Body of pancreas (tissue), 4 donors: ENCODE measurements around the gene FAT2.

ENCODE experiments used
- POLR2A ChIP-seq, 3 donors: fragments of 450-650 bp; IDR thresholded peaks; one replicate each; pipeline ENCODE4 v1.6.1; 2016; ENCODE audit warnings: antibody characterized with exemption in 3 of 3, mild to moderate bottlenecking in 2 of 3
- TF ChIP-seq, protein P1 (sequence below), 7 experiments: fragments of 450-650 bp in 4 of 7; fragments of 200-600 bp in 3 of 7; sonication (generic) in 3 of 7; IDR thresholded peaks; one replicate each; pipeline ENCODE4 v1.5.1; 2016 to 2019; ENCODE audit warnings: antibody characterized with exemption in 7 of 7

DNA sequence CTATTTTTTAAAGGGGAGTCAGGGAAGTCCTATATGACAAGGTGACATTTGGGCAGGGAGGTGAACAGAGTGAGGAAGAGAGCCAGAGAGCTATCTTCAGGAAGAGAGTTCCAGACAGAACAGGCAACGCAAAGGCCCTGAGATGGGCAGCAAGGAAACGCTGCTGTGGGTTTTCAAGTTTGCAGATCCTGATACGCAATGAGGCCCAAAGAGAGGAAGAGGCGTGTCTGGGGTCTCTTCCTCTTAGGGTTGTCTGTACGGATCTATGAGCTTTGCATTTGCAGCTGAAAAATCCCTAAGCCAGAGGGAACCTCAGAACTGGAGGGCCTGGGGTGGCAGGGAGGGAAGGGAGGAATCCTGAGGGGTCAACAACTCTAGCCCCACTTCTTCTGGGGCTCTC, 13.6 kb downstream of the FAT2 start:
- TF ChIP-seq, protein P1, sequence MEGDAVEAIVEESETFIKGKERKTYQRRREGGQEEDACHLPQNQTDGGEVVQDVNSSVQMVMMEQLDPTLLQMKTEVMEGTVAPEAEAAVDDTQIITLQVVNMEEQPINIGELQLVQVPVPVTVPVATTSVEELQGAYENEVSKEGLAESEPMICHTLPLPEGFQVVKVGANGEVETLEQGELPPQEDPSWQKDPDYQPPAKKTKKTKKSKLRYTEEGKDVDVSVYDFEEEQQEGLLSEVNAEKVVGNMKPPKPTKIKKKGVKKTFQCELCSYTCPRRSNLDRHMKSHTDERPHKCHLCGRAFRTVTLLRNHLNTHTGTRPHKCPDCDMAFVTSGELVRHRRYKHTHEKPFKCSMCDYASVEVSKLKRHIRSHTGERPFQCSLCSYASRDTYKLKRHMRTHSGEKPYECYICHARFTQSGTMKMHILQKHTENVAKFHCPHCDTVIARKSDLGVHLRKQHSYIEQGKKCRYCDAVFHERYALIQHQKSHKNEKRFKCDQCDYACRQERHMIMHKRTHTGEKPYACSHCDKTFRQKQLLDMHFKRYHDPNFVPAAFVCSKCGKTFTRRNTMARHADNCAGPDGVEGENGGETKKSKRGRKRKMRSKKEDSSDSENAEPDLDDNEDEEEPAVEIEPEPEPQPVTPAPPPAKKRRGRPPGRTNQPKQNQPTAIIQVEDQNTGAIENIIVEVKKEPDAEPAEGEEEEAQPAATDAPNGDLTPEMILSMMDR (IDR thresholded peaks at IDR 0.05): no peak
- no peak for TF ChIP-seq POLR2A (IDR thresholded peaks at IDR 0.05)
